HUES6 (cell line): Measurements from ENCODE around the gene ARHGAP24.

Experiments used
- H3K27ac ChIP-seq: 2 replicates; pipeline ENCODE4 v1.7.0; 2013; ENCODE audit warnings: low read depth, mild to moderate bottlenecking, low read length, inconsistent platforms
- H3K27me3 ChIP-seq: 2 replicates; pipeline ENCODE4 v1.6.1; 2013; ENCODE audit warnings: low read length; ENCODE audit not compliant: control insufficient read depth, insufficient read depth
- H3K36me3 ChIP-seq: 2 replicates; pipeline ENCODE4 v1.6.1; 2013; ENCODE audit warnings: low read length; ENCODE audit not compliant: control insufficient read depth, insufficient read depth
- H3K4me1 ChIP-seq: 2 replicates; pipeline ENCODE4 v1.6.1; 2013; ENCODE audit warnings: low read length; ENCODE audit not compliant: control insufficient read depth, insufficient read depth
- H3K4me3 ChIP-seq: 2 replicates; pipeline ENCODE4 v1.5.1; 2013; ENCODE audit warnings: low read depth, low read length
- H3K9ac ChIP-seq: one replicate; pipeline ENCODE4 v1.6.1; 2013; ENCODE audit warnings: mild to moderate bottlenecking, low read length
- H3K9me3 ChIP-seq: 2 replicates; pipeline ENCODE4 v1.6.1; 2013; ENCODE audit warnings: low read depth, low read length; ENCODE audit not compliant: control insufficient read depth, insufficient read depth

Gene ARHGAP24

DNA sequence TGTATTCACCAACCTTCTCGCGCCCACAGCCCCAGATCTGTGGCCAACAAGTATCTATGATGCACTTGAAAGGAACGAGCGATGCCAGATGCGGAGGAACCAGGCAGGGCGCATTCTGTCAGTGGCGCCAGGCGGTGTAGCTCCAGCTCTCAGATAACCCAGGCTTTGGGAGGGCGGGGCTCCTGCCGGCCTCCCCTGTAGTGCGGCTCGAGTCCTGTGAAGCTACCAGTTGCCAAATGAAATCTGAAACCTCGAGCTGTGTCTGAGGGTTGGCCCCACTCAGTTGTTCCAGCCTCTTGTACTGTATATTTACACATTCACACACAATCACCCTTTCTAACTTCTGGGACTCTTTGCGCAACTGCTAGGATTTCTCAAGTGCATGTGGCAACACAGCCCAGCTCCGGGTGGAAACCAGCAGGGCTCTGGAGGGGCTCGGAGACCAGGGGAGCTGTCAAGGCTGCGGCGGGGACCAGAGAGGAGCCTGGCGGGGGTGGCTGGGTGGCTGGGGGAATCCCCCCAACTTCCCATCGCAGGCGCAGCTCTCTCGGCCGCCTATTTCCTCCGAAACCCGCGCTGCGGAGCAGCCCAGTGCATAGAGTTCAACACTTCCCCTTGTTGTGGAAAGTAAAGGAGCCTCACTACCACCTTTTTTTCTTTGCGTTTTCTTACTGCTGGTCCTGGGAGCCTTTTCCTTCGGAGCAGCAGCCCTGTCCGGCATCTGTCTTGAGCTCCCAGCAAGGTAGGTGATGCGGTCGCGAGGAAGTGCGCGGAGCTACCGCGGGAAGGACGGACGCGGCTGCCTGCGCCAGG, at the start of gene ARHGAP24:
TSS of gene ARHGAP24 (plus strand) at position 333 of the 813 bp plus-strand sequence.
- Histone ChIP-seq H3K27me3 (peaks cover 10% of the 10 kb centered on the region), H3K4me1 (peaks cover 4% of the 10 kb centered on the region; the same call in 1 of the 2 replicates), H3K36me3 (no peaks in the 10 kb centered on the region), H3K9me3 (no peaks in the 10 kb centered on the region), H3K4me3 (peak within 1 kb of the TSS; percentile 78), H3K9ac (peak within 1 kb of the TSS; percentile 24), H3K27ac (no peak within 1 kb of the TSS)

DNA sequence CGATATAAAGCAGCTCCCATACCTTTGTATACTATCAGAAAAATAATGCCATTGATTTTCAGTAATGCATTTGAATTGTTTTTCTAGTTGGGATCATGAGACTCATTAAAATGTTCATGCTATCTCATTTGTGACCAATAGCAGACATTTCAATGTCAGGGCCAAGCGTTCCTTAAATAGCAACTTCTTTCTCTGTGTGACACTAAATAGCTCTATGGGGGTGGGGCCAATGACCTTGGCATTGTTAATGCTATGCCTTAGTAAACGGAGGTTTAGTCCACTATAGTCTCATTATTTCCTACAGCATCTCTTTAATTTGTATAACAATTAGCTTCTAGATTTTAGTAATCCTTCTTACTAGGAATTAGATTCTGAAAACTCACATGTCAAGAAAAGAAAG, 48.6 kb upstream of the ARHGAP24 start:
- H3K9me3 ChIP-seq: no peaks in the 10 kb centered on the region
- H3K9ac ChIP-seq: no peak overlapping the region
- H3K27ac ChIP-seq: no peak overlapping the region
- H3K4me1 ChIP-seq: peaks cover 6% of the 10 kb centered on the region; the same call in 1 of the 2 replicates
- H3K36me3 ChIP-seq: no peaks in the 10 kb centered on the region
- no peak overlapping the region for H3K4me3 ChIP-seq
- H3K27me3 ChIP-seq: no peaks in the 10 kb centered on the region

DNA sequence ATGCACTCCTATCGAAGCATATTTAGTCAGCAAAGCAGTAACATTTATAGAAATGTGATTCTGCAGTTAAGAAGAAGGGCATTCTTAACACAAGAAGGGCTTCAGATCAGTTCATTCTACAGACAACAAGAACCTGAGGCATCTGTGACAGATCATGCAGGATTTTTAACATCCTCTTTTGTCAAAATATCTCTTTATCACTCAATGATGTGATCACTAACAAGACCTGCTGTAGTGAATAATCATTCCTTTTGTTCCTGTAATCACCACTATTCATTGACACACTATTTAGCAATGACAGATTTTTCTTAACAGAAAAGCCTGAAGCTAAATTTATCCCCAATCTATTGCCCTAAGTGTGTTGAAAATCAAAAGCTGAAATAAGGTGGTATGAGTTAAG, 47.8 kb upstream of the ARHGAP24 start:
- no peaks in the 10 kb centered on the region for H3K9me3 ChIP-seq
- H3K4me3 ChIP-seq: no peak overlapping the region
- H3K36me3 ChIP-seq: no peaks in the 10 kb centered on the region
- H3K27me3 ChIP-seq: no peaks in the 10 kb centered on the region
- H3K9ac ChIP-seq: no peak overlapping the region
- H3K27ac ChIP-seq: no peak overlapping the region
- H3K4me1 ChIP-seq: peaks cover 6% of the 10 kb centered on the region; the same call in 1 of the 2 replicates

DNA sequence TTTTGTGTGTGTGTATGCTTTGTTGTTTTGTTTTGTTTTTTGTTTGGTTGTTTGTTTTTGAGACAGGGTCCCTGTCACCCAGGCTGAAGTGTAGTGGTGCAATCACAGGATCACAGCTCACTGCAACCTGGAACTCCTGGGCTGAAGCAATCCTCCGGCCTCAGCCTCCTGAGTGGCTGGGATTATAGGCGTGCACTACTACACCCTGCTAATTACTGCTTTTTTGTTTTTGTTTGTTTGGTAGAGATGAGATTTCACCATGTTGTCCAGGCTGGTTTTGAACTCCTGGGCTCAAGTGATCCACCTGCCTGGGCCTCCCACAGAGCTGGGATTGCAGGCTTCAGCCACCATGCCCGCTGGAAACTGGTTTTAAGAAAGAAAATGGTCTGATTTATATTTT, 44.7 kb upstream of the ARHGAP24 start:
- H3K4me3 ChIP-seq: no peak overlapping the region
- peaks cover 6% of the 10 kb centered on the region; the same call in 1 of the 2 replicates for H3K4me1 ChIP-seq
- no peak overlapping the region for H3K27ac ChIP-seq
- no peaks in the 10 kb centered on the region for H3K36me3 ChIP-seq
- no peaks in the 10 kb centered on the region for H3K9me3 ChIP-seq
- H3K9ac ChIP-seq: no peak overlapping the region
- H3K27me3 ChIP-seq: no peaks in the 10 kb centered on the region

DNA sequence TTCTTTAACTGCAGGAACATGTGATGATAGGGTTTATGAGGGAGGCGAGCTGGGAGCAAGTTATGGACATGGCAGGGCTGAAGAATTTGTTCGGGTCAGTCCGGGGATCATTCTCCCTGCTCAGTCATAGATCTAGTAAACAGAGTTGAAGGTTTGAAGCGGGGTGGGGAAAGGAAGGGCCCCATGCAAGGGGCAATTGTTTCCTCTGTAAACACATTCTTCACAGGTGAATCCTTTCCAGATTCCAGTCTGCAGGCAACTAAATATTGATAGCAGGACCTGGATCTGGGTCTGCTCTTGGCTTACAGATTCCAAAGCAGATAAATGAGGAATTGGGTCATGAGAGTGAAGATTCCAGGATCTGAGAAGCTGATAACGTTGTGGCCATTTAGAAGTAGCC, 44.3 kb upstream of the ARHGAP24 start:
- Histone ChIP-seq H3K4me3 (no peak overlapping the region), H3K27ac (no peak overlapping the region), H3K9ac (no peak overlapping the region), H3K4me1 (peaks cover 6% of the 10 kb centered on the region; the same call in 1 of the 2 replicates), H3K36me3 (no peaks in the 10 kb centered on the region), H3K9me3 (no peaks in the 10 kb centered on the region), H3K27me3 (no peaks in the 10 kb centered on the region)

DNA sequence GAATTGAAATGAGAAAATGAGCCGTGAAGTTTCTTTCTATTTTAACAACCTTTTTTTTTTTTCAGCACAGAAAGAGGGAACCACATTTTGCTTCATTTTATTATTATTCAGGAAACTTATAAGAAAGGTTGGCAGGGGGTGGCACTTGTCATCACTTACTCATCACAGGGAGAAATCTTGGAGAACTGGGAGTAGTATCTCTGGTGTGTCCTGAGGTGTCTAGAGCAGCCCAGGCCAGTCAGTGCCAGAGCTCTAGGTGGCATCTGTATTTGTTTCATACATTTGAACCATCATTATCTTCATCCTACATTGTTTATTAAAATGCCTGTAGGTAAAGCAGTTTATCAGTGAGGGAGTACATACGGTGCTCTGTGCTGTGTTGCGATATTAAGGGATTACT, 43.8 kb upstream of the ARHGAP24 start:
- no peak overlapping the region for H3K9ac ChIP-seq
- H3K36me3 ChIP-seq: no peaks in the 10 kb centered on the region
- no peaks in the 10 kb centered on the region for H3K9me3 ChIP-seq
- H3K4me1 ChIP-seq: peaks cover 6% of the 10 kb centered on the region; the same call in 1 of the 2 replicates
- H3K4me3 ChIP-seq: no peak overlapping the region
- no peak overlapping the region for H3K27ac ChIP-seq
- H3K27me3 ChIP-seq: no peaks in the 10 kb centered on the region

DNA sequence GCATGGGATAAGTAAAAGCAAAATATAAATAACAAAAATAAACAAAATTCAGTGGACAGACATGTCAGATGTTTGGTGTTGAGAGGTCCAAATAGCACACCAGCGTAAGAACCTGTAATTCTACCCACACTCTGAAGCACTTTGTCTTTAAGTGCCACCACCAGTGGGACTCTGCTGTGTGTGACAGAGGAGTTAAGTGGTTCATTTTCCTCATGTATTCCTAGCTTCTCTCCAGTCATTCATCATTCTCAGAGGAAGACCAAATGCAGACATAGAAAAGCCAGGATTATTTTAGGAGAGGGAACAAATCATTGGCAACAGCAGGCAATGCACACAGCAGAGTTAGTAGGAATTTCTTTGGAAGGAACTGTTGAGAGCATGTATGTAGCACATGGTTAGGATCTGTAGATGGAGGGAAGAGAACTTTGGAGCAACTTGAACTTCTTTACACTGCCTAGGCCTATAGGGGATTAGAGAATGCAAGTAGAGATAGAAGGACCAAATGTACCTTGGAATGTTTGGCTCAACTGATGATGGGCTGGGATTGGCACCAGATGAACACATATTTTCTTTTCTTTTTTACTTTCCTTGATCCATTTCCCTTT, 43.0 kb upstream of the ARHGAP24 start:
- Histone ChIP-seq H3K27ac (no peak overlapping the region), H3K9ac (no peak overlapping the region), H3K9me3 (no peaks in the 10 kb centered on the region), H3K27me3 (no peaks in the 10 kb centered on the region), H3K4me3 (no peak overlapping the region), H3K36me3 (no peaks in the 10 kb centered on the region), H3K4me1 (peaks cover 6% of the 10 kb centered on the region; the same call in 1 of the 2 replicates)

DNA sequence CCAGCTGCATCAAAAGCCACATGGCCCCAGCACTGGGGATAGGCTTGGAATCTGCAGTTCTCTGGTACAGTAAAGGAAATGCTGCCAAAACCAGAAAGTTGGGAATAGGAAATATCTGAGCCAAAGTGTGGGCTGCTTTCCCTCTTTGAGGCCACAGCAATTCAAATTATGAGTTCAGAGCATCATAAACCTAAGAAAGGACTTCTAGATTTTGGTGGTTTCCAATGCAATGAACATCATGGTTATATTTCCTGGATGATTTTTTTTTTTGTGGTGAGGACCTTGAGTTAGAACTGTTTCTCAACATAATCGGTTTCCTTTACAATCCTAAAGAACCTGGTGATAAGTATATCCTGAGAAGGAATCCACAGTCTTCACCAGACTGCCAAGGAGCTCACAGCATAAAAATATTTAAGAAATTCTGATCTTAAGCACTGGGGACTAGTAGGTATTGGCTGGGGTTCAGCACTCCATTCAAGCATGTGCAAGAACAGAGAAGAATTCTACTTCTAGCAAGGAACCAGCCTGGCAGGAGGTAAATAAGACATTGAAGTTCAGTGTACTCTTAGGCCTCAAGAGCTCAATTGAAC, 29.8 kb upstream of the ARHGAP24 start:
- no peaks in the 10 kb centered on the region for H3K9me3 ChIP-seq
- H3K4me3 ChIP-seq: no peak overlapping the region
- H3K36me3 ChIP-seq: no peaks in the 10 kb centered on the region
- H3K4me1 ChIP-seq: no peaks in the 10 kb centered on the region; the same call in 1 of the 2 replicates
- no peak overlapping the region for H3K9ac ChIP-seq
- H3K27ac ChIP-seq: no peak overlapping the region
- H3K27me3 ChIP-seq: no peaks in the 10 kb centered on the region

DNA sequence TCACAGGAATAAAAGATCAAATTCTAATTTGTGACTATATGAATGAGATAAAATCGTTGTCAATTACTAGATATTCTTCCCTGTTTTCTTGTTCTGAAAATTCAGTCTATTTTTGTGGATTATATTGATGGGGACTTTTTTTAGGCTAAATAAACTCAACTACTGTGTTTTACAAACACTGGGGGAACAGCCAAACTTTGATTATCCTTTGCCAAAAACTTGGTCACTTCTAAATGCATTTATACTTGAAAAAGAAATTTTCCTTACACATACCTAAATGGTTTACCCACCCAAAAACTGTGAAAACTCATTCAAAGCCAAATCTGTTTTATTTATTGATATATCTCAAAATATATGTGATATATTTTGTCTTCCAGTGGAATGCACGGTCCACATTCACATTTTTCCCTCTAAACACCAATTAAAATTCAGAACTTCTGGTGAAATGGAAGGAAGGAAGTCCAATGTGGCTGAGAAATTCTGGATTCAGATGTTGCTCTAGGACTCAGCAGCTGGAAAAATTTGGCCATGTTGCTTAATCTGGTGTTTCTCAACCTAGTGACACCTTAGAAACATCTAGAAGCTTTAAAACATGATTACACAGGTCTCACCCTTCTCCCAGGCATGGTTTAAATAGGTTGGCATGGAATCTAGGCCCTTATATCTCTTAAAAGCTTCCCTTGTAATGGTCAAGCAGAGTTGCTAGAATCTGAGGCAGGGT, 28.6 kb upstream of the ARHGAP24 start:
- Histone ChIP-seq H3K9ac (no peak overlapping the region), H3K4me1 (no peaks in the 10 kb centered on the region; the same call in 1 of the 2 replicates), H3K9me3 (no peaks in the 10 kb centered on the region), H3K36me3 (no peaks in the 10 kb centered on the region), H3K27me3 (no peaks in the 10 kb centered on the region), H3K4me3 (no peak overlapping the region), H3K27ac (no peak overlapping the region)

DNA sequence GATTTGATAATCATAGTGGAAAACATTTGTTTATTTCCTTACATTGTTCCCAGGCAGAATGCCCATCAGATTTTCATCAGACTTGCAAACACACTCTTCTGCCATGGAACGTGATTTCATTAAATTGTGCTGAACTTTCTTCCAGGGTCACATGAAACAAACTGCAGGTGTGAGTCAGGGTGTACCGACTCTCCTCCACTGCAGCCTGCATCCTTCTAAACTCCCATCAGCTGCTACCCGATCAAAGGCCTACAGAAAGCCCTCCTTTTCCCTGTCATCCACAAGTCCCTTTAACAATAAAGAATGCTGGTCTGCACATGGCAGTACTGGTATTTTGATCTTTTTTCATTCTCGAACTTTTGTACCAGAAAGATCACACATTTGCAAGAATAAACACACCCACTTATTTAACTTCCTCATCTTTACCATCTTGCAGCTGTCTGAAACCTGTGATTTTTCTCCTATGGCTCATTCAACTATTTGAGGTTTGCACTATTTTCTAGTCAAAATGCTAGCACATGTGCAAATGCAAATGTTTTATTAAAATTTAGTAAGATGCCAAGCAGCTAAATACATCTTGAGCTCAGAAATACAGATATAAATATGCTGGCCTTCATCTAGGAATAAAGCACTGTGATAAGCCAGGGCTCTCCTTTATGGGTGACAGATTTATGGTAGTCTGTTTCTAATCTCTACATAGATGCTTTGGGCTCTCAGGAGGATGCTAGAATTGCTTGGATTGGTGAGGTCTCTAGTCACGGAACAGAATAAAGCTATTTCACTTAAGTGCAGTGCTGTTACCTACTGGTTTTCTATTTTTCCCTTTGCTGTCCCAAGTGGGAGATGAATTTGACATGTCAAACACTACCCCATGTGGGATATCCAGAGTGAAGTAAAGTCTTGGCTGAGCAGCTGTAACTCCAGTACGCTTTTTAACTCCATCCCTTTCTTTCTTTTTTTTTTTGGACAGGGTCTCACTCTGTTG, 25.8 kb upstream of the ARHGAP24 start:
- Histone ChIP-seq H3K27me3 (no peaks in the 10 kb centered on the region), H3K27ac (no peak overlapping the region), H3K4me1 (no peaks in the 10 kb centered on the region), H3K36me3 (no peaks in the 10 kb centered on the region), H3K4me3 (no peak overlapping the region), H3K9me3 (no peaks in the 10 kb centered on the region), H3K9ac (no peak overlapping the region)
